ENCODE measurements around the gene ANO6.
"Not testable (repeated sequence)": the region's sequence is repeated elsewhere in the genome, so short reads cannot be mapped to it uniquely, and the experiment has no call there.

ANO6 gene

GRCh38 chr12:45214071-45214470 is 1.8 kb upstream of the ANO6 start:
- no peak for DNase-seq

- no peak for DNase-seq
Measured at GRCh38 chr12:45214749-45215418, 1.0 kb upstream of the ANO6 start.

- DNase-seq: peak; percentile 24 to 53
Measured at GRCh38 chr12:45216230-45216982, 511 bp downstream of the ANO6 start.

- no peak for DNase-seq
Measured at GRCh38 chr12:45216983-45217485, 1.1 kb downstream of the ANO6 start.

DNA sequence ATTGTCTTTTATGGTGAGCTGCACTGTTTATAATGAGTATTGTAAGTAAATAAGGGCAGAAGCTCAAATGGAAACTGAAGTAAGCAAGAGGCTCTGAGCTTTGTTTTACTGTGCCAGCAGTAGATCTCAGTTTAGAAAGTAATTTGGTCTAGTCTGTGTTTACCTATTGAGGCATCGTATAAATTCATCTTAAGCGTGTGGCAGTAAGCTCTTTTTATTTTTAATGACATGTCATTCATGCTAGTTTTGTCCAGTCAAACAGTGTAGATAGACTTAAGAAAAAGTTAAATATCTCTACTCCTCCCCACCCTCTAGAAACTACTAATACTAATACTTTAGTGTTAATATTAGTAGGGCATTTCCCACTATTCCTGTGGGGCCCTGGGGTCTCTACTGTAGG is 2.0 kb downstream of the ANO6 start:
- no peak for DNase-seq

DNA sequence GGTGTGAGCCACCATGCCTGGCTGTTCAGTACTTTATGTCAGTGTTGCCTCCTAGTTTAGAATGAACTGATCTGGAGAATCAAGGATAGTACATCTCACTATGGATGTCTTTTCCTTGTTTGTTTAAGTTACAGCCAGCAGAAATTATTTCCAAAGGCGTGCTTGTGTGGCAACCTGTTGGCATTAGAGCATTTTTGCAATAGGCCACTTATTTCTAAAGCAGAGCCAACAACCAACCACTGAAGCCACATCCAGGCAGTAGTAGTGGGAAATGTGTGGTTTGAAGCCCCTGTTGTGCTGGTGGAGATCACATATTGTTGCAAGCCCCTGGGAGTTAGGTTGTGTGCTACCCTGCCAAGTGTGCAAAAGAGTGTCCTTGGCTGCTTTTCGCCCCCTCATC is 3.7 kb downstream of the ANO6 start:
- DNase-seq: no peak

DNA sequence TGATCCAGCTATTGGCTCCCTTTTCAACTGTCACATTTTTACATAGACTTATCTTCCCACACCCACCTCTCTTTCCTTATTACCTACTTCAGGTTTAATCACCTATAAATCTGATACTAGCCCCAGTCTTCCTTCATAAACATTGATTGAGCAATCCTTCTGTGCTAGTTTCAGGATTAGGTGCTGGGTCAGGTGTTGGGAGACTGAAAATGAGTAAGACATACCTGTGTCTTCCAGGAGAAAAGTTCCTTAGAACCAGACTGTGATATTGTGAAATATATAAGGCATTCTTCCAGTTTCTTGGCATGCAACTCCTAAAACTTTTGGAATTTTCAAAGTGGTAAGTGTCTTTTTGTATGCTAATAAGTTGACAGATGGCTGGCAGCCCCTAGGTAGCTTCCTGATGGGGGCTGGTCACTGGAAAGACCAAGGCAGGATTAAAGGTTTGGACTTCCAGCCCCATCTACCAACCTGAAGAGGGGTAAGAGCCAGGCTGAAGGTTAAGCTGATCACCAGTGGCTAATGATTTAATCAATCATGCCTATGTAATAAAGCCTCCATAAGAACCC is 4.6 kb downstream of the ANO6 start:
- no peak for DNase-seq

DNA sequence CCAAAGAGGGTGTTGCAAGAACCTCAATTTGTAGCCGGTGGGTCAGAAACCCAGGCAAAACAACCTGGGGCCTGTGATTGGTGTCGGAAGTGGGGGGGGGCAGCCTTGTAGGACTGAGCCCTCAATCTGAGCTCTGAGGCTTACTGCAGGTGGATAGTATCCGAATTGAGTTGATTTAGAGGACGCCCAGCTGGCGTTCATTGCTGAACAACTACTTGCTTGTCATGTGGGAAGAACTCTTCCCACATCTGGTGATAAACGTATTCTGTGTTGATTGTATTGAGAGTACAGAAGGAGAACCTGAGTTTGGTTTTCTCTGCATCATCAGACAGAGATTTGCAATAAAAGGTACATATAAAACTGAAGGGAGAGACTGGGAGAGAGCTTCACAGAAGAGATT is 5.1 kb downstream of the ANO6 start:
- no peak for DNase-seq

DNA sequence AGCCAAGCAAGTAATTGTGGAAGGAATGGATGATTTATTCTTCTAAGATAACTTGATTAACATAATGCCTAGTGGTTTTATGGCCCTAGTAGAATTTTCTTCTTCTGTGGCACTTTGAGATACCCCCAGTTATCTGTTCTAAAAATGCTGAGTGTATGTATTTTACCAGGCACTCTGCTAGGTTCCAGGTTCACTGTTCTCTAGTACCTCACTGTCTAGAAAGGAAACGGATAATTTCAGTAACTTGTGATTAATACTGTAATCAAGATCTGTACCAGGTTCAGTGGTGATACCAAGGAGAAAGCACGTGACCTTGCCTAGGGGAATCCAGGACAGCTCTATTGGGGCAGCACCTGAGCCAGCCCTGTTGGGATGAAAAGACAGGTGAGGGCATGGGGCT is 8.0 kb downstream of the ANO6 start:
- DNase-seq: no peak

DNA sequence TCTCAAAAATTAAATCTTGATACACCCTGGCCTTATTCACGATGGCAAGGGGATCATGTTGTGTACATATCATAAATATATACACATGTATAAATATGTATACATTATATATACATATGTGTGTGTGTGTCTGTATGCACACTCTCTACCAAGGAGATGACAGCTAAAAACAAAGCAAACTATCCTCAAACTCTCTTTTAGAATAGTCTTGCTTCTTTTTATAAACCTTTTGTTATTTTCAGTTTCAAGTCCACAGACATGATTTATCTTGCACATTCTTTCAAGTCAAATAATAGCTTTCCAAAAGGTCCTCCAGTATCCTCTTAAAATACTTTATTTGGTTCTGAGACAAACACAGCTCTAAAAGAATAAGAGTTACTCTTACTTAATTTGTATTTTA is 8.4 kb downstream of the ANO6 start:
- no peak for DNase-seq

- no peak for DNase-seq
Measured at GRCh38 chr12:45226021-45226420, 10.1 kb downstream of the ANO6 start.

DNA sequence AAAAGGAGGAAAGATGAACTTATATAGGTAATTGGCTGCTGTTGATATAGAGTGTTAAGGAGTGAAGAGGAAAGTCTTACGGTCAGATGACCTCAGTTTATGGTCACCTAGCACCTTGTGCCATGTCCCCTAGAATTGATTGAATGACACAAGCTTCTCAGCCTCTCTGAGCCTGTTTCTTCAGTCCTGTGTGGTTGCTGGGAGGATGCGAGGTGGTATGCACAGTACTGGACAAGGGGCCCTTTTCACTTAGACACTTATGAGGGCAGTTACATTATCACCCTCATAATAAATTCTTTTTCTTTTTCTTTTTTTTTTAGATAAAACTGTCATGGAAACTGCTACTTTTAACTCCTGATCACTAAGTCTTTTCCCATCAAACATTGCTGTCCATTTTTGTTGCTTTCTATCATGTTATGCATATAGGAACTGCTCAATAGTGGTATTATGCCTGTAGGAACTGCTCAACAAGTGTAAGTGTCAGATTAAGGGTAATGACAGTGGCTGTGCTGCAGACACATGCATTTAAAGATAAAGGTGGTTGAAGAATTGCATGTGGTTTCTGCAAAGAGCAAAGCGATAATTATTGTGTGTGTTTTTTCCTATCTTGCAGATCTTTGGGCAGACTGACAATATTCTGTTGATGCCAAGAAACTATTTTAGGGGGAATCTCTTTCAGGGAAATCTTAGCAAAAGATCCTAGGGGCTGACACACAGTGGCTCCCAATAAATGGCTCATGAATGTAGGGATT is 11.6 kb downstream of the ANO6 start:
- no peak for DNase-seq

GRCh38 chr12:45231515-45232145 is 15.7 kb downstream of the ANO6 start:
- DNase-seq: peak in 1 of 2 experiments; percentile 10

DNA sequence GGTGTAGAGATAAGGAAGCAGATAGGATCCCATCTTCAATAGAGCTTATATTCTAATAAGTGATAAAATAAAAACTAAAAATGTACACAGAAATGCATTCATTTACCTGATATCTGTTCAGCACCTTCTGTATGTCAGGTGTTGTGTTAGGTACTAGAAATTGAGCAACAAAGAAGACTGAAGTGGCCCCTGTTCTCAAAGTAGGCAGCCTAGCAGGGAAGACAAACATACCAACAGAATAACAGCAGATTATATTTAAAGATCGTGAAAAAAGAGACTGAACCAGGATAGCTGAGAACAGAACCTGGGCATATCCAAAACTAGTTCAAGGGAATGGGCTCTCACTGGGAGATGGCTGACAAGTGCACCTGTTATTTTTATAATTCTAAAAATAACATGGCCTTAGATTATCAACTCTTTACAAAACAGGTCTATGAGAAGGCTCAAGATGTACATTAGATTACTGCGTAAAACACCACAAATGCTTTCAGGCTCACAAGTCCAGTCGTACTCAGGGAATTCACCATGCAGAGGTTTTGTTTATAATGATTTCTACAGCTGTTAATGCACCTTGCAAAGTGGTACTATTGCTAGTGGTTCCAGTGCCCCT is 16.4 kb downstream of the ANO6 start:
- DNase-seq: no peak

GRCh38 chr12:45232756-45233372 is 17.0 kb downstream of the ANO6 start:
- DNase-seq: no peak

DNA sequence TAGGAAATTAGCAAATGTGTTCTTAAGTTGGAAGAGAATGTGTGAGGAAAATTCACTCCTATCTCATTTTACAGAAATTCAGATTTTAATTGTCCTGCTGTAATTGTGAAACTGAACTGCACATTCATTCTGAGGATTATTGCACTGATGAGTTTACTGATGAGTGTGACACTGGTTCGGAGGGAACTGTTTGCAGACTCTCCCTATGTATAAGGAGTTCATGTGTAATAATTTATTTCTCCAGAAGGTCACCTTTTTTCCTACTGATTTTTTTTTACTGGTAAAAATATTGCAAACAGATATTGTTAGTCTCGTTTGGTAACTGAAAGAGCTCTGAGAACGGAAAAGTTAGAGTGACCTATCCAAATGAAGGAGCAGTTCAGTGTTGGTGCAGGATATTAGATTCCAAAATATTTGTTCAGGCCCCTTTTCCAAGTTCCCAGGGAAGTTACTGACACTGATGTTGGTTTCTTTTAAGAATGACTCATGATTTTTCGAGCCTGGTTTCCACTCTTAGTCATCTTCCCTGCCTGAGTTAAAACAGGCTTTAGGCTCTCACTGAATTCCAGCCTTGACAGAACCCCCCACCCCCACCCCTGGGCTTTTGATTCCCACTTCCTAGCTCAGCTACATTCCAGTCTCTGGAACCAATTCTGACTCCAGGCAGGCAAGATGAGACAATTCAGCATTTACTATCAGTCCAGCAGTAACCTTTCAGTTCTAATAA is 18.4 kb downstream of the ANO6 start:
- no peak for DNase-seq

DNA sequence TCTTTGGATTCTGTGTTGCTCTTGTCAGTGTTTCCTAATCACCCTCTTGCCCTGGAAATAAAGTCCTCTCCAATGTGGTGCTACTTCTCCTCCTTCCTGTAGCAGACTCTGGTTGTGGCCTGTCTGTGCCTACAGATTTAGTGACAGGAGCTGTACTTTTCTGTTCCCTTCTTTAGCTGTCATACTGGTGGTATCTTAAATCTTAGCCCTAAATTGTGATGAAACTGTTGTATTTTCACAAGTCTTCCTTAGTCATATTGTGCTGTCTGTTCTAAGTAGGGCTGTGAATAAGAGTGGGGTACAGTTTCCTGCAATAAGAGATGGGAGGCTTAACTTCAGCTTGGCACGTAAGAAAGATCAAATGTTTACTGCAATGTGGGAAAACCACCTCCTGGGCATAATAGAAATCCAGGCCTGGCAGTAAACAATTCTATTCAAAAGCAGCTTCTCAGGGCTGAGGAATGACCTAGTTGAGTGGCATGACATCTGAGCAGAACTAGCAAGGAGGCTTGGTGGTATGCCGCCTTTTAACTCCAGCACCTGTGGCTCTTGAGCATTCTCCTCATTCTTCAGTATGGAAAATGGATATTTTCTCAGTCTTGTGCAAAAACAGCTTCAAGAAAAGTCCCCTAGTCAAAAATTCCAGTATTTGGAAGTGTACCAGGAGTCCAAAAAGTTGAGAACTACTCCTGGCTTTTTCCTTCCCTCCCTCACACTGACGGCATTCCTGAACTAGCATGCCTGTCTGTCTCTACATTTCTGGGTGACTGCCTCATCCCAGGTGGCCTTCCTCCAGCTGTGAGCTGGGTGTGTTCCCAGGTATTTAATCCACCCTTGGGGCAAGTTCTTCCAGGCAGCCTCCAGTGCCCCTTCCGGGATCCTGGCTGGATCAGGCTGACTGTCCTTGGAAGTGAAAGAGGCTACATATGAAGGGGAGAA is 19.5 kb downstream of the ANO6 start:
- DNase-seq: no peak

- DNase-seq: not testable (repeated sequence)
Measured at GRCh38 chr12:45236383-45236782, 20.5 kb downstream of the ANO6 start.

DNA sequence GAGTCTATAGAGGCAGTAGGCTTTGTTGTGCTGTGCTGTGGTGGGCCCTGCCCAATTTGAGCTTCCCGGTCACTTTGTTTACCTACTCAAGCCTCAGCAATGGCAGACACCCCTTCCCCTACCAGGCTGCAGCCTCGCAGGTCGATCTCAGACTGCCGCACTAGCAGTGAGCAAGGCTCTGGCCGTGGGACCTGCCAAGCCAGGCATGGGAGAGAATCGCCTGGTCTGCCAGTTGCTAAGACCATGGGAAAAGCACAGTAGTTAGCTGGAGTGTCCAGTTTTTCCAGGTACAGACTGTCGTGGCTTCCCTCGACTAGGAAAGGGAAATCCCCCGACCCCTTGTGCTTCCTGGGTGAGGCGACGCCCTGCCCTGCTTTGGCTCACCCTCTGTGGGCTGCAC is 26.3 kb downstream of the ANO6 start:
- no peak for DNase-seq

GRCh38 chr12:45243963-45244362 is 28.1 kb downstream of the ANO6 start:
- no peak for DNase-seq

Measured in NCI-H2081 (cell line).